Activated CD4-positive, alpha-beta T cell treated with anti-CD3 and anti-CD28 coated beads, Interleukin-2, Interleukin-4, amounts not matched to agents 100 ng/mL and 50 ng/mL, durations not matched to agents 16 hours and 8 hours (primary cell): ENCODE data around the gene PDGFB.
A peak's percentile ranks its signal among the peaks of the same experiment; 100 is the strongest.

Source experiments
- DNase-seq: peaks from one replicate; pipeline ENCODE4 v3.0.0-alpha.2; 2020; ENCODE audit warnings: low spot score

Gene PDGFB

DNA sequence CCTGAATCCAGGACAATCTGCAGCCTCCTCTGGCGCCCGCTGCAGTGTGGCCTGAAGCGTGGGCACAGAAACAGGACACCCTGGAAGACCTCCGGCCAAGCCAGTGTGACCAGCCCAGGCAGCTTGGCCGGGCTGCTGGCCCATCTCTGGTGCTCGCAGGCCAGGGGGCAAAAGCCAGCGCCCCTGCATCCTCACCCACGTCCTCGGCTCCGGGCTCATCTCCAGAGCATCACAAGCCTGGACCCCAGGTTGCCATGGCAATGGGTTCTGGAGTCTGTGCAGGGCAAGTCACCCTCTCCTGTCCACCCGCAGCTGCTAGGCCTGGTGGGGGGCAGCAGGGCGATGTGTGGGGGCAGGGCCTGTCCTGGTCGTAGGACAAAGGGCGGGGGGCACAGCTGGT, 9.3 kb upstream of the PDGFB start:
- DNase-seq: no peak

DNA sequence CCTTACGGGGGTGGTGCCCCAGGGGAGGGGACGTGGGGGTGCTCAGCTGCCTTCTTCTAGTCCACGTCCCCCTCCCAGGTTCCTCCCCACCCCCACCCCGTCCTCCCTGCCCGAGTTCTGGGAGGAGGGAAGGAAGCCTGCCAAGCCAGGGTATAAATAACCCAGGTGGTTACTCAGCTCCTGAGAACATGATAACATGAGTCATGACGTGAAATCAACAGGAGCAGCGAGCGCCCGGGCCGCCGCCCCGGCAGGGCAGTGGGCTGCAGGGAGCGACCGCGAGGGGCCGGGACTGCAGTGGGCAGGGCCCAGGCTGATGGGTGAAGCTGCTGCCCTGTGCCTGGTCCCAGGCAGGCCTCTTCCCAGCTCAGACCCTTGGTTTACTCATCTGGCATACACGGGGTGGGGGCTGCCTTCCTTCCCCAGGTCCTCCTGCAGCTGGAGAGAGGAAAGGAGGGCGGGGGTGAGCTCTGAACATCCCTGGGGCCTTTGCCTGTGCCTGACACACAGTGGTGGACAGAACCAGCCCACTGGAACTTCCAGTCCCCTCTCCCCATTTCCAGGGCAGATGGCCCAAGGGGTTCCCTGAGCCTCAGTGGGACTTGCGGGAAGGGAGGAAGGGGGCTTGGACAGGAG, 8.8 kb upstream of the PDGFB start:
- DNase-seq: peak; percentile 40

DNA sequence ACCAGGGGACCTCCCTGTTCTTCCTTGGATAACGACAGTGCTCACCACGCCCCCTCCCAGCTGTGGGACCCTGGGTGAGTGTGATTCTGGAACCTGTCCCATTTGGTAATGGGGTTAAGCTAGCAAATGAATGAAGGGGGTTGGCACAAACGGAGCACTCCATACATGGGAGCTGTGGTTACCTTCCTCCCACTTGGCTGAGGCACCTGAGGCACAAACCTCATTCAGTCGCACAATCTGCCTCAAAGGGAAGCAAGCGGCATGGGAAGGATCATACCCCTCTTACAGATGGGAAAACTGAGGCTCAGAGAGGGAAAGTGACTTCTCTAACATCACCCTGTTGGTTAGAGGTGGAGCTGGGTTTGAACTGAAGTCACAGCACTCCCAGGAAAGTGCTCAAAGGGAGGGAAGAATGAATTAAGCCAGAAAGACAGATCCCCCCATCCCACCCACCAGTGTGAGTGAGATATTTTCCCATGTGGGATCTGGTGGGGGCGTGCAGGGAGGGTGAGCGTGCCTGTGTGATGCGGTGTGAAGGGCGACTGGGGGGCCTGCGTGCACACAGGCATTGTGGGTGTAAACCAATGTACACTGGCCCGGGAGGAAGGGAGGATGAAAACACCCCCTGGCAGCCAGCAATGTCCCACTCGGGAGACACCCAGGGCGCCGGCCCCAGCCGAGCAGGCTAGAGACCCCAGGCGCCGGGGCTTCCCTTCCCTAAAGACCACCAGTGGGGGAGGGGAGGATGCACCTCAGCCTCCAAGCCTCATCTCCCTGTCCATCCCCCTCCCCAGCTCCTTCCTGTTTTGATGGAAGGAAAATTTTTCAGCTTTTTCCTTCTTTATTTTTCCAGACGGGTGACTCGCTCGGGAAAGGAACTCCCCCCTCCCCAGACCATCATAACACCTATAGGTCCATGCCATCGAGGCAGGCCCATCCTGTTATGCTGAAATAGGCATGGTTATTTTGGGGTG, 8.0 kb upstream of the PDGFB start:
- no peak for DNase-seq

DNA sequence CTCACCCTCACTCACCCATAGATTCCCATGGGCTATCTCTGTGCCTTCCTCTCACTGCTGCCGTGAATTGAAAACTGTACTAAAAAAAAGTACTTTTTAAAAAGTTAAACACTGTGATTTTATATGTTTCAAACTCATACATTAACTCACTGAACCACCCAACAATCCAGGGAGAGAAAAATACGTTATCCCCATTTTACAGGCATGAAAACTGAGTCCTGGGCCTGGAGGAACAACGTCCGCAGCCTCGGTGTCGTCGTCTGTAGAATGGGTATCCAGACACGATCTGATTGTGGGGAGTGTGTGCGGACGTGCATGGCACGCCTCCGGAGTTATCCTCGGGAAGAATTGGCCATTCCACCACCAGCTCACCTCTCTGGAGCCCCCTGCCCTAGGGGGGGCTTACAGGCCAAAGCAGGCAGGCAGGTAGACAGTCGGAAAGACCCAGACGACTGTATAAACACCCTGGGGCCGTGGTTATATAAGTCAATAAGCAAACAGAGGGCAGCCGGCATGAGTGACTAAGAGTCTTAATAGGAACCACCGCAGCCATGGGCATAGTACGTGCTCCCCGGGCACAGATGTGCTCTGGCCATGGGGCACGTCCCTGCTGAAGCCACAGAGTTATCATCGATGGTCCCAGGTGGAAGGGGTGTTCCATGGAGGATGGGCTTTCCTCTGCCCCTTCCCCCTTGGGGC, 7.1 kb upstream of the PDGFB start:
- DNase-seq: no peak

DNA sequence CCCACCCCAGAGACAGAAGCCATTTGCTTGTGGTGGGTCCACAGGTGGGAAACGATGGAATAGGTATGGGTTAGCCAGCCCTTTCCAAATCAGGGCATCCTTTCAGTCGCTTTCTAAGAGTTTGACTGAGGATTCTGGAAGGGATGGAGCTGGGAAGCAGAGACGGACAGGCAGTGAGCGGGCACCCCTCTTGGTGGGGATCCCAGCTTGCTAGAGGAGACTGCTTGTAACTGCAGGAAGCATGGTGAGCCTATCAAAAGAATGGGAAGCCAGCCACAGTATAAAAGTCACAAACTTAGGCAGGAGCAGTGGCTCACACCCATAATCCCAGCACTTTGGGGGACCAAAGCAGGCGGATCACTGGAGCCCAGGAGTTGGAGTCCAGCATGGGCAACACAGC, 6.1 kb upstream of the PDGFB start:
- no peak for DNase-seq

DNA sequence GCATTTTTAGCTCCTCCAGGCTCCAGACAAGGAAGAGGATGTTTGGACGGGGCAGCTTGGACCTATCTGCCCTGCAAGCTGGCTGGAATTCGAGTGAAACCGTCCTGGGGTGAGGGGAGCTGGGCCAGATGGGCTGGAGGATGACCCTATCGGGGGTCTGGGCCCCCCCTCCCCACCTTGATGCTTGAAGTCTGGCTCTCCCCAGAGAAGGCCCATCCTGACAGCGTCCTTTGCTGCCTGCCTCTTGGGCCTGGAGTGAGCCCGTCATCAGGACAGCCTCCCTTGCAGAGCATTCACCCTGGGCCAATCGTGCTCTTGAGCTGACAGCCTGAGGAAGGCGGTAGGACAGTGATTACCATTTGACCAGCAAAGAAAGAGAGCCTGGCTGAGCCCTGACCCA, 5.3 kb upstream of the PDGFB start:
- no peak for DNase-seq

DNA sequence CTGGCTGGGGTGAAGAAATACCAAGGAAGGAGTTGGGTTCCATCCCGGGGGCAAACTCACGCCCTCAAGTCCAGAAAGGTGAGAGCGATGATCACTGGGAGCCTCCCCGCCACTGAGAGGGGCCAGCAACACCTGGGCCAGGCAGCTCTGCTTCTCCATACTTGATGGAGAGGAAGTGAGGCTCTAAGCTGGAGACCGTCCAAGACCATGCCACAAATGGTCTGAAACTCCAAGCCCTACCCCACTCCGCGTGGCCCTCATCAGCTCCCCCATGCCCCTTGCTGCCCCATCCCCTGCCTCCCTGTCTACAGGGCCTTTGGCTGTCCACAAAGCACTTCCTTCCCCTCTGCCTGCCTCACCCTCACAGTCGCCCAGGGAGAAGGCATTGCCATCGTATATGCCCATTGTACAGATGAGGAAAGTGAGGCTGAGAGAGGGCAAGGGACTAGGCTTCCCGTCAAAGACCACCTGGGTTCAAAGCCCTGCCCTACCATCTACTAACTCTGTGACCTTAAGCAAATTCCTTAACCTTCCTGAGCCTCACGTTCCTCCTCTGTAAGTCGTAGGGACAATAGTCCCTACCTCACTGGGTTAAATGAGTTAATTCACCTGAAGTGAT, 4.4 kb upstream of the PDGFB start:
- no peak for DNase-seq

DNA sequence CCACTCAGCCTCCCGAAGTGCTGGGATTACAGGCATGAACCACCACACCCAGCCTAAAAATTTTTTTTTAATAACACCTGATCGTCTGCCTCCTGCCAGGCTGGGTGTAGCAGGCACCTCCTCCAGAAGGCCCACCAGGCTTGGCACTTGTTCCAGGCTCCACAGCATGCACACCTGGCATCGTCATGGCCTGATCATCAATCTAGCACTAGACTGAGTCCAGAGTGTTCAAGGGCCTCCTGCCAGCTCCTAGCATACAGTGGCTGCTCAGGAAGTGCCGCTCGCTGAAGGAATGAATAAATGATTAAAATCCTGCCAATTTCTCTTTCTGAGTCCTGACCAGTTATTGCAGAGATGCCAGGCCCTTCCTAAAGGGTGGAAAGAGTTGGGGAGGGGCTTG, 3.5 kb upstream of the PDGFB start:
- DNase-seq: no peak

DNA sequence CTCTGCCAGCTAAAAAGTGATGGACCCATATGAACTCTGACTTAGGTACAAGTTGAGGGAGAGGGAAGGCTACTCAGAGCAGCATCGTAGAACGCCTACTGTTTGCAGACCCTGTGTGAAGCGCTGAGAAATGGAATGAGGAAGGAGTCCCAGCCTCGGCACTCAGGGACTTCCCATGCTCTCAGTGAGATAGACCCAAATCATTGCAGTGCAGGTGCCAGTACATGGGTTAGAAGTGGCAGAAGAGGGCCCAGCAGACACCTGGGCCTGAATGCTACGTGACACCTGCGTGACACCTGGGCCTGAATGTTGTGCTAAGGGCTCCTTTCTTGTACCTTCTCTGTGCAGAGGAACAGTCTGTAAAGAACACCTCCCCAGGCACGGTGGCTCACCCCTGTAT, 2.6 kb upstream of the PDGFB start:
- DNase-seq: no peak

DNA sequence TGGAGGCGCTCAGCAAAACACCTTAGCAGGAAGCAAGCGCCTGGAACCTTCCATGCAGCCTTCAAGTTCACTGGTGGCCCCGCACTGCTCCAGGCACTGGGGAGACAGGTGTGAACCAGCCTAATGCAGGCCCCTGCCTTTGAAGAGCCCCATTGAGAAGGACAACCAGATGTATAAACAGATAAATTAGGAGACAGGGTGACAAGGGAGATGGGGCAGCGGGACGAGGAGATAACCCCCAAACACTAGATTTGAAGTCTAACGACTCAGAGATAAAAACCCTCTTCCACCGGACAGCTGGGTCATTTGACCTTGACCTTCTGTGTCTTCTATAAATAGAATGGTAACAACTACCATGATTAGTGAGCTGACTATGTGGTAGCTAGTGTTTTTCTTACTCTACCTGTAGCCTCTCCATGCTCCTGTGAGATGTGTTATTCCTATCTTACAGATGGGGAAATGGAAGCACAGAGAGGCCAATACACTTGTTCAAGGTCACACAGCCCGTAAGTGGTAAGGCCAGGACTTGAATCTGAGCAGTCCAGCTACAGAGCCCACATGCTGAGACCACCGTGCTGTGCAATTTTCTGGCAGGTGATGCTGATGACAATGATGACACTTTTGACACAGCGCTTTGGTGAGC, 2.0 kb upstream of the PDGFB start:
- no peak for DNase-seq

DNA sequence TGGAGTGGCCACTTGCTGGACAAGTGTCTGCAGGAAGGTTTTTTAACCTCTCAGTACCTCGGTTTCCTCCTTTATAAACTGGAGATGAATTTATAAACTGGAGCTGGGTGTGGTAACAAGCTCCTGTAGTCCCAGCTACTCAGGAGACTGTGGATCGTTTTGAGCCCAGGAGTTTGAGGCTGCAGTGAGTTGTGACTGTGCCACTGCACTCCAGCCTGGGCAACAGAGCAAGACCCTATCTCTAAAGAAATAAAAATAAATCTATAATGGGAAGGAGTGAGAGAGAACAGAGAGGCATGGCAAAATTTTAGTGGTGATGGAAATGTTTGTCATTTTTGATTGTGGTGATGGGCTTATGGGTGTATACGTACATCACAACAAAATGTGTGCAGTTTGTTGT, 1.4 kb upstream of the PDGFB start:
- DNase-seq: no peak

DNA sequence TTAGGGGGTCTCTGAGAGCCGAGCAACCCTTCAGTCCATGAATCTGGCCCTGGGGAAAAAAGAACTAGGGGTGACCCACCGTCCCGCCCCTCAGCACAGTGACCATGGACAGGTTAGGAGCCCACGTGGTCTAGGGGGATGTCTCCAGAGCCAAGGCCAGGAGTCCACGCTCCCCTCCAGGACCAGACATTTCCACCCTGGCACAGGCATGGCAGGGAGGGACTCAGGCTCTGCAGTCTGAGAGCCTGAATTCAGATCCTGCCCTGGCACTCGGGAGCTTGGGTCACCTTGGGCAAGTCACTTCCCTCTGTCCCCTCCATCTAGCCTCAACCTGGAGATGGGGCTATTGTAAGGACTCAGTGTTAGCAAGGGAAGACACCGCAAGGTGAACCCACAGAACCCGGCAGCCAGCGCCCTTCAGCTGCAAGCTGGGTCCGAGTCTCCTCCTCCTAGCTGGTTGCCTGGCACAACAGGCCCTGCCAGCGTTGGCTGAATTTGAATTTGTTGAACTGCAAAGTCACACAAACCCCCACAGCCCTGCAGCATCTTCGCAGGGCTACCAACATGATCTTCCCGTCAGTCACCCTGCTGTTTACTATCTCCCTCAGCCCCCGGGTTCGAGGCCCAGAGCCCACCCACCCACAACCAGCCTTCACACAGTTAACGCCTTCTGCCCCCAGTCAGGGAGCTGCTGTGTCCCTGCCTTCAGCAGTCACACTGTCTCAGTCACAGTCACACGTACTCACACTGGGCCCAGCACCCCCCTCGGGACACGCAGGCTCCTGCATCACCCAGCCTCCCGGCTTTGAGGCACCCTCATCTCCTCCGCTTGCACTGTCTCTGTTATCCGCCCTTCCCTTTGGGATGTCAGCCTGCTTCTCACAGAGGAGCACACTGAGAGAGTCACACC, 603 bp upstream of the PDGFB start:
- no peak for DNase-seq

DNA sequence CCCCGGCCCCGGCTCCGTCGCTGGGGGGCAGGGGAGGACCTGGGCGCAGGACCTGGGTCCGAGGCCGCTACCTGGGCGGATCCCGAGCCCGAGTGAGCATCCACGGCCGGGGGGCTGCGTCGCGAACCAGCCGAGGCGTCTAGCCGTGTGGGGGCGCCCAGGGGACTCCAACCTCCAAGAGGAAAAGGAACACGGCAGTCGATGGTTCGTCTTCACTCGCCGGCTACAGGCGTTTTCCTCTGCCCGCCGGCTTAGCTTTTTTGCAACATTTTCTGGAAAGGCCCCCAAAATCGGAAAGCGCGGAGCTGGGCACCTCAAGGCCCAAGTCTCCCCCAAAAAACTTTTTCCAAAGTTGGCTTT, 666 bp downstream of the PDGFB start:
- no peak for DNase-seq

DNA sequence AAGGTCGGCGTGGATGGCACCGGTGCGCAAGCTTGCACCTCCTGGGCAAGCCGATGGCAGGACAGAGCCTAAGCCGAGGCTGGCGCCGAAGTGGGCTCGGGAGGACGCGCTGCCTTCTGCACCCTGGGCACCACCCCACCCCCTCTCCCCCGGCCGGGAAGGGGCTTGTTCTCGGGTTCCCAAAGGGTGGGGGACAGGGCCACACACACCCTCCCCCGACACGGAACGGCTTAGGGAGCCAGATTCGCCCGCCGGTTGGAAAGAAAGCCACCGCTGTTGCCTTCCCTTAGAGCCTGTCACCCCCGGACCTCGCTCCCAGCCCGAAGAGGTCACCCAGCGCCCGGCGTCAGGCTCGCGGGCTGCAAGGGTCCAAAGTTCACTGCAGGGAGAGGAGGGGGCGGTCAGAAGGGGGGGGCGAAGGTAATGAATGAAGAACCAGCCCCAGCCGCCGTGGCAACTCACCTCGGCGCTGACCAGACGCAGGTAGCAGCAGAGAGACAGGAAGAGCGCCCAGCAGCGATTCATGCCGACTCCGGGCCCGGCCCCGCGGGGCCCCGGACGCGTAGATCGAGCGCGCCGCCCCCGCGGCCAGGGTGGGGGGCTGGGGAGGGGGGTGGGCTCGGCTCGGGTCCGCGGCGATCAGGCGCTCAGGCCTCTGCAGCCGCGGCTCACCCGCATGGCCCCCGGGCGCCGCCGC, 1.2 kb downstream of the PDGFB start:
- no peak for DNase-seq

DNA sequence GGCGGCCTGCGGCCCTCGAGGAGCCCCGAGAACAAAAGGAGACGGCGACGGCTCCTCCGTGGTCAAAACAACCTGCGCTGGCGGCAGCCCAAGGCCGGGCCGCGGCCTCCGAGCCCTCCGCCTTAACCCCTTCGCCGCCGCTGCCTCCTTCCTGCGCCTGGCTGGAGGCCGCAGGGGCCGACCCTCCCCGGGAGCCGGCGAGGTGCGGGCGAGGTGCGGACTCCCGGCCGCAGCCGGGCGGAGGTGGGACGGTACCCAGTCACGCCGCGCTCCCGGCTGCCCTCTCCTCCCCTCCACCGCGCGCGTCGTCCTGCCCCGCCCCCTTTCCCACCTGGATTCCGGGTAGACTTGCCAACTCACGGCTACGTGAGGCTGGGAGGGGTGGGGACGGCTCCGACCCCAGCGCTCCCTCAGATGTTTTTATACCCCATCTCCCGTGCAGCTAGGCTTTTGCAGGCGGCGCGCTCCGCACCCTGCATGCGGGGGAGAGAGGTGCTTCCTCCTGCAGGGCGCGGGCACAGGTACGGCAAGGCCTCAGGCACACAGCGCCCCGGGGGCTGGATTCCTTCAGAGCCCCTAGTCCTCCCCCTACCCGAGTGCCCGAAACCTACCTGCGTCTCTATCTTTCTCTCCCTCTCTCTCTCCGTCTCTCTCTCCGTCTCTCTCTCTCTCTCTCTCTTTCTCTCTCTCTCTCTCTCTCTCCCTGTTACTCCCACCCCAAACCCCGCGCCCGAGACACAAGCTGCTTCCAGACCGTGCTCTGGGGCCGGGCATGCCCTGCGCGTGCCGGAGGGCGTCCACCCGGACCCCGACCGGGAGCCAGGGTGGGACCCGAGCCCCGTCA, 2.0 kb downstream of the PDGFB start:
- no peak for DNase-seq

DNA sequence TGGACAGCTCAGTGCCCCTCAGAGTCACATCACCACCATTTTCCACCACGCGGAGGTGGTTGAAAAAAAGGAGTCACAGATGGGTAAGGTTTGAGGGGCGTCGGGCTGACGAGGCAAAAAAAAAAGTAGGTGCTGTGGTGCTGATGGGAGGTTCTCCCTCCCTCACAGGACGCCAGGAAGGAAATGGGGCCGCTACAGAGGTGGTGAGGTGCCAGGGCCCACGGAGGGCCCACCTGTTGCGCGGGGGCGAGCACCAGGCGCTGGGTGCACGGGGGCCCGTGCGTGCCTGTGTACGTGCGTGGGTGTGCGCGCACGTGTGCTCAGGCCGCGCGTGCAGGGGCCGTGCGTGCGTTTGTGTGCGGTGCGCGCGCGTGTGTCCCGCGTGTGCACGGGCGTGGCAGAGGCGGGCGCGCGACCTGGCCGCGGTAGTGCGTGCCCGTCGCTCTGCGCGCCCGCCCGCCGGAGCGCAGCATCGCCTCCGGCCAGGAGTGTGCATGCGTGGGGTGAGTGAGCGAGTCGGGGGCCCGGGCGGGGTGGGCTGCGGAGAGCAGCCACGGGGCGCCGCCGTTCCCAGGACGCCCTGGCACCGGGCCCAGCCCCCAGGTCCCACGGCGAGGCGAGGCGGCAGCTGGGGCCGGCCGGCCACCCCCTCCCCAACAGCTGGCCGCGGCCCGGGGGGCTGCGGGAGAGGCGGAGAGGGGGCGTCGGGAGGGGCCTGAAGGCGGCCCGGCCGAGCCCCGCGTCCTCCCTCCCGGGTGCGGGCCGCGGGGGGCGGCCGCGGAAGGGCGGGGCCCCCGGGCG, 2.8 kb downstream of the PDGFB start:
- DNase-seq: no peak

DNA sequence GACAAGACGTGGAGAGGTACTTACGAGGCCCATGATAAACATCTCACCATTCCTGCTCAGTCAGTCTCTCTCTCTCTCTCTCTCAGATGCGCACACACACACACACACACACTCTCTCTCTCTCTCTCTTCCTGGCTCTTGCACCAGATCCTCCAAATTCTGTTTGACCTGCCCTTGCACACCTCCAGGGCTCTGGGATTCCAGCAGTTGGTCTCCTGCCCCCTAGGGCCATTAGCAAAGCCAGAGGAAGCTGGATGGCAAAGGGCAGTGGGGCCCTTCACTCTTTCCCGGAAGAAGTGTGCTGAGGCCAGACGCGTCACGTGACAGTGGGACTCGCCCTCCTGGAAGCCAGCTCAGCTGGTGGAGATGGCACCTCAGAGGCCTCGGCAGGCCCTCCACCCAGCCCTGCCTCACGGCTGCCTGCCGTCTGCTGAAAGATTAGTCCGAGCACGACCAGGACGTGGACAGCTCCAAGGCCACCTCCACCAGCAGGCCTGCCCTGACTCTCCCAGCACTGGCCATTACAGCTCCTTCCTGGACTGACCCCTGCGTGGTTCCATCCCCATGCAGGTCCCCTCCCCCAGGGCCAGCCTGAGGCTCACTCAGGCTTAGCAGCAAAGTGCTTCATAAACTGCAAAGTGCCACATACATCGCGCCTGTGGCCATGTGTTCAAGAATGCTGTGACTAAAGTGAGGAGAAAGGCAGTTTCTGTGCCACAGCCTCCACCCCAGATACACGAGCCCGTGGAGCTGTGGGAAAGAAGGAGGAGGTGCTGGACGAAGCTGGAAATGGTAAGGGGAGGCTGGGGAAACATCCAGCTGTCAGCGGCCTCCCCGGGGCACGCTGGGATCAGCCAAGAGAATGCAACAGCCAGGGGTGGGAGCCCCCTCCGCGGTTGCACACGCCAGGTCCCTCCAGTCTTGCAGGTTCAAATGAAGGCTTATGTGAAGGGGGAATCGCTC, 3.7 kb downstream of the PDGFB start:
- peak; percentile 35 for DNase-seq
